Activated naive CD8-positive, alpha-beta T cell treated with anti-CD3 and anti-CD28 coated beads, Interleukin-2, amount 50 U/mL, for 16 hours (primary cell): ENCODE results near the gene TRDMT1.
A peak's percentile ranks its signal among the peaks of the same experiment; 100 is the strongest.

Experiments
- DNase-seq: peaks from one replicate; pipeline ENCODE4 v3.0.0-alpha.2; 2020; ENCODE audit warnings: low read depth, low spot score

Gene TRDMT1

DNA sequence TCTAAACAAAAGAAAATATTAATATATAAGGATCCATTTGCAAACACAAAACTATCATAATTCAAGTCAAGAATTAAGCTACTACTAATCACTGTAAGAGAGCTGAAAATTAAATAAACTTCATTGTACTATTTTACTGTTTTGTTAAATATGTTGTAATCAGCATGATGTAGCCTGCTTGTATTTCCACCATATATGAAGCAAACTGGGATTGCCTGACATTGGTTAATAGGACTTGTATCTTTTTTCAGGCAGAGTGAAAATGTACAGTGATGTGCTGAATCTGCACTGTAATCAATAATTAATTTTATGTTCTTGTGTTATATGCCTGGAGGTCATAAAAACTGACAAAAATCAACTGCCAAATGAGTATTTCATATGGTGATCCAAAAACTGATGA lies 25.4 kb downstream of the TRDMT1 start:
- DNase-seq = no peak

DNA sequence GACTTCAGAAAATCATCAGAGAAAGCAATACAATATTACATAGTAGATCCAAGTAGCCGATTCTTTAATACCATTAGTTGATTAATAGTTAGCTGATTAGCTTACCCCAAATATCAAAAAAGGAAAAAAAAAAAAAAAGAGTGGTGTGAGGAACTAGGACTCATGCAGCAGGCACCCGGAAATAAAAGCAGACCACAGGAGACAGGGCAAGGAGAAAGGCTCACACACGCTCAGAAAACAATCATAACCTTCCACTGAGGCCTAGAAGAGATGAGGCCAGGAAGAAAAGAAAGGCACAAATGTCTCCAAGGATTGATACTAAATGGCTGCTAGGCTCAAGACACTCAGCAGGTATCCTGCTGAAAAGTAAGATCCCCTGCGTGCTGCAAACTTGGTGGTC lies 25.9 kb downstream of the TRDMT1 start:
- DNase-seq = no peak

DNA sequence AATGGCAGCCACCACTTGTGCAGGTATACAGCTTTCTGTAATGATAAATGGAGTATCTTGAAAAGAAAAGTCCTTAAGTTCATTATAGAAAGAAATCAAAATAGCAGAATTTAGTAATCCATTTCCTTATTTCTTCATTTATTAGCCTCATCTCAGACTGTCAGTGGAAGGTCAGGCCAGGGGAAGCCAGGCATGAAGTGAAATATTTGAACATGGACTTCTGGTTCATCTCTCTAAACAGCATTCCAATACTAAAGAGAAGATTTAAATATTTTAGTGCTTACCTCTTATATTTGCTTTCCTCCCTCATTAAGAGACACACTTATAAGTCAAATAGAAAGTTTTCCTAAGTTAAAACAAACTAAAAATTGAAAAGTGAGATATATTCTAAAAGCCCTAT lies 26.8 kb downstream of the TRDMT1 start:
- DNase-seq = no peak

DNA sequence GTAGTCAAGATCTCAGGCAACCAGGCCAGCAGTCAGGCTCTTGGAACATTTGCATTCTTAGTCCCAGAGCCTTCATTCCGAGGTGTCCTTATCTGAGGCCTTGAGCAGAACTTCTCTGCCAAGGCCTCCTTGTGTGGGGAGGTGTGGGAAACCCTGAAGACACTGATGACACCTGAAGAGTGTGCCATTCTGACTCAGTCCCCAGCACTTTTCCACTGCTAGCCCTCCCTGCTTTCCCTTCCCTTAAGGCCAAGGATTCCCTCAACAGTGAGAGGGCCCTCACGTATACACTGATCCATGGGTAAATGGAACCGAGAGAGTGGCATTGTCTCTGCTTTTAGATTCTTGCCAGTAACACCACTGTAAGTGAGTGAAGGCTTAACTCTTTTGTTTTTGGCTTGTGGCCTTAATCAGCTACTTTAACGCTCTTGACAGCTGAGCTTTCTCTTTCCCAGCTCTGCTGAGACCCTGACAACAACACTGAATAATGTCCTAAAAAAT lies 30.3 kb downstream of the TRDMT1 start:
- DNase-seq = no peak

DNA sequence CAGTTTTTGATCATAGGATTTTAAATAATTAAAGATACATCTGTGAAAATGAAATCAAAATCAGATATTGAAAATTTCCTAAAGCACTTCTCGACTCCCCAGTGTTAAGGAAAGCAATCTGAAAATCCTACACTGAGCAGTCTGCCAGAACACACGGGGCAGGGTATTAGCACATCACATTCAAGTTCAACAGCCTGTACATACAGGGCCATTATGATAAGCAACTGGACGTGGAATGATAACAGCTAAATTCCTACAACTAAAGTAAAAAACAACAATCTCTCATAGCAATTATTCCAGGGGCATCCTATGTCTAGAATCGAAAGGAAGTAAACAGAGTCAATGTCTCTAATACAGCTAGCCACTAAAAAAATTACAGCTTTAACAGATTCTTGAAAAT lies 31.7 kb downstream of the TRDMT1 start:
- no peak for DNase-seq

DNA sequence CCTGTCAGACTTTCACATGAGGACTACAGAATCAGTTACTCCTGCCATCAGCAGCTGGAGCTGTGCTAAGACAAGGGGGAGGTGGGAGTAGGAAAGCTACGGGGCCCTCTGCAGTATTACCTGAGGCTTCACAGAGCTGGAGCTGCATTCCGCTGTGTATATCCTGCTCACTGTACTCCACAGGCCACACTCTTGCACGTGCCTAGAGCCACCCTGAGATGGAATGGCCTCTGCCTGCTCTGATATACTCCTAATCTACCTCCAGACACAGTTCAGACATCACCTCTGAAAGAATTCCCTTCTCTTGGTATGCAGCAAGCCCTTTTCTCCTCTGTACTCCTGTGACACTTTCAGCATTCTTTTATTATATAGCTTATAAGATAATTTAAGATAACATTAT lies 34.8 kb downstream of the TRDMT1 start:
- DNase-seq = no peak

DNA sequence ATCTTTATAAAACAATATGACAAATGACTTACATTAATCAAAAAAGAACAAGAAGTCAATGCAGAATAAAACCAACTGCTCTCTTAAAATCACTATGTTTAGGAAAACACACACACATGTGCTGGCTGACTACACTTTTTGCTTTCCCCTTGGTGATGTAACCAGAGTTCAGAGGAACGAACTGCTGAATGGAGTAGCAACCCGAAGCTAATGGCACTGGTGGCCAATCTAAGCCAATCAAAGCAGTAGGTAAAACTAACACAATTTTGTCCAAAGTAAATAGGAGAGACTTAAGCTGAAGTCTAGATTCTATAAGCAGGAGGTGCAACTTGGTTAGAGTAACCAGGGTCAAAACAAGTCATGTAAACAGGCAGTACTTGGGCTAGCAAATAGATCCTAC lies 38.6 kb downstream of the TRDMT1 start:
- no peak for DNase-seq

DNA sequence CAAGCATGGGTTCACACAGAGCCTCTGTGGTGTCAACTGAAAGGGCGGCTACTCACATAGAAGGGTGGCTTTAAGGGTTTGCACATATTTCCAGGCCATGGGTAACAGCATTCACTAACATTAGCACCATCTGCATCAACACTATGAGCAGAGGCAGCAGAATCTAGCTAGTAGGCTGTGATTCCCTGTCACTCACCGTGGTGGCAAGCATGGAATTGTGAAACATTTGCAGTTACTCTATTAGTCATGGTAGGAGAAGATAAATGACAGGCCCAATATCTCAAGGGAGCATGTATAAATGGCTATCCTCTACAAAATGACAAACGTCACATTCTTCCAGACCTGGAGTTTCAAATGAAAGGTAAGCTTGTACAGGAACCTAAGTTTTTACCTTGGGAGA lies 39.7 kb downstream of the TRDMT1 start:
- no peak for DNase-seq

DNA sequence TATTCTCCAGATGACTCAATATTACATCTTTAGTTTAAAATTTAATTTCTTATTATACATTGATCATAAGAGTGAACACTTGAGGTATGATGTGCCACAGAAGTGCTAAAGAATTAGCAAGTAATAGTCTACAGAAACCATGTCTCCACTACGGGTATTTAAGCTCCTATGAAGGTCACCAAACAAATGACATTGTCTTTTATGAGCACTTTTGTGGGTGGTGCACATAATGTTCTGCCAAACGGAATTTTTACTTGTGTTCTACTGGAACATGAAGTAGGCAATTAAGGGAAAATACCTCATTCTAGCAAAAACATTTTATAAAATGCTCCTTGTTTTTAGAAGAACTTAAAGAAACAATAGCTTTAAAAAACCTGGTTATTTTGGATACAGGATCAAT lies 44.4 kb downstream of the TRDMT1 start:
- no peak for DNase-seq

DNA sequence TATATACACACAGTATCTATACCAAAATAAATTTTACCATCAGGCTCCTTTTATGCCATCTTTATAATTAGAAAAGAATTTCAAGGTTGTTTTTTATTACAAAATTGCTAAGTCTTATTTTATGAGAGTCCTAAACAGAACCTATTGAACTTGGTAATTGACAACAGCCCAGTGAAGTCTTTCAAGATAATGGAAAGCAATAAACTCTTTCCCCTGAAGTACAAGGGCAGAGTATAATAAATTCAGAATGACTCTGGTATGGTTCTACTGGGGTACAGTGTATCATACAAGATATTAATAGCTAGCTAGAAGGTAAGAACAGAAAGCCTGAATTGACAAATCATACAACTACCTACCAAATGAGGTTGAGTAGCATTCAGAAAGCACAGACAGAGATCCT lies 45.6 kb downstream of the TRDMT1 start:
- DNase-seq = no peak

DNA sequence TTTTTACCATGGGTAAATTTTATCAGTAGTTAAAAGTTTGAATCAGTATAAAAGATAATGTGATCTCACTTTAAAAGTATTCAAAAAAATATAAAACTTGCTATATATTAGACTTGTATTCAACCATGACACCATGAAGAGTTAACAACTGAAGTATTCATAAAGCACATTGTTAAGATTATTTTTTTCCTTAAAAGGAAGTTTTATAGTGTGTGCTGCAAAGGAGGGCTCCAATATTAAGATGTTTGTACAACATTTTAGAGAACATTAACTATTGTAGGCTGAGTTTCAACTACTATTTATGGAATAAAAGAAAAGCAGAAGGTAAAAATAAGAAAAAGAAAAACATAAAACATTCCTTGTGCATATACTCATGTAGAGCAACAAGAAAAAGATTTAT lies 47.4 kb downstream of the TRDMT1 start:
- DNase-seq = no peak

DNA sequence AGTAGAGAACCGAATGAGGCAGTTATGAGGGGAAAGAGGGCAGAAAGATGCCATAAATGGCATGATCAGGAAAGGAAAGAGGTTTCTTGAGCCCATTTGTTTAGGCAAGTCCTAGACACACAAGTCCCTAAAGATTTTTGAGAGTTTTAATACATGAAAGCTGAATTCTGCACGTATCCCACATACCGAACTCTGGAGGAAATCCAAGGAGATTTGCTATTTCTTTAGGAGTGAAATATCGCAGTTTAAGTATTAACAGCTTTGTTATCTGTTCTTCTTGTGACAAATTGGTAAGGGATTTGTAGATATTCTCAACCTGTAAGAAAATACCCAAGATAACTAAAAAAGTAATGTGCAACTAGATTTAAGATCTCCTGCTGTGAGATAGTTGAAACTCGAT lies 48.2 kb downstream of the TRDMT1 start:
- DNase-seq = no peak

DNA sequence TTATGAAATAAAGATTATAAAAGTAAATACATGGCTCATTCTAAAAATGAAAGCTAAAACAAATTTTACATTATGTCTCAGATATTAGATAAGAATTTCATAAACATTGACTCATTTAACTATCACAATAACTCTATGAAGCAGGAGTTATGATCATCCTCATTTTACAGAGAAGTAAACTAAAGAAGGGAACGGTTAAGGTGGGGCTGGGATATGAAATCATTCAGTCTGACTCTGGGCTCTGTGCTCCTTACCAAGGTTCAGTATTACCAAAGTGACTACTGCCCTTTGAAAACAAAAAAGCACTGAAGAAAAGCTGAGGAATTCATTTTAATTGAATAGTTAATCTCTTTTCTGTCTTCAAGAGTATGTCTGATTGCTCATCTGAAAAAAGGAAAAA lies 49.8 kb downstream of the TRDMT1 start:
- DNase-seq = no peak

DNA sequence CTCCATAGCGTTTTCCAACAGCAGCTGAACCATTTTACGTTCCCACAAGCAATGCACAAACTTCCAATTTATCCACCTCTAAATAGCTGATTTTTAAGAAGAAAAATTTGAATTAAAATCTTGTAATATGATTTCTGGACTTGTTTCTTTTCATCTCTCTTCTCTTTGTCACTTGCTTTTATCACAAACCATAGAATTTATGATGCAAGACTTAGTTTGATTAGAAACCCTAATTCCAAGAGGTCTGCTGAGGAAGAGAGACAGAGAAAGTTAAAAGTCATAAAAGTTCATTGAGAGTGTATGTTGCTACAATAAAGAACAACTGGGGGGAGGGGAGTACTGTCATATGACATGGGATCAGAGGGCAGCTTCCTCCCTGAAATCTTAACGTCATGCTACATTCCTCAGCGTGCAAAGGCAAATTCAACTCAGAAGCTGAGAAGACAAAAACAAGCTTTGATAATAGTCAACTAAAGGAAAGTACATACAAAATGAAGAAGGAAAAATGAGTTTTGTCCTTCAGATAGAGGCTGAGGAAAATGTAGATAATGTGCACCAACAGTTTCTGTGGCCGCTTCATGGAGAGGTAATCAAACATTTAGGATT lies 53.5 kb downstream of the TRDMT1 start:
- no peak for DNase-seq

DNA sequence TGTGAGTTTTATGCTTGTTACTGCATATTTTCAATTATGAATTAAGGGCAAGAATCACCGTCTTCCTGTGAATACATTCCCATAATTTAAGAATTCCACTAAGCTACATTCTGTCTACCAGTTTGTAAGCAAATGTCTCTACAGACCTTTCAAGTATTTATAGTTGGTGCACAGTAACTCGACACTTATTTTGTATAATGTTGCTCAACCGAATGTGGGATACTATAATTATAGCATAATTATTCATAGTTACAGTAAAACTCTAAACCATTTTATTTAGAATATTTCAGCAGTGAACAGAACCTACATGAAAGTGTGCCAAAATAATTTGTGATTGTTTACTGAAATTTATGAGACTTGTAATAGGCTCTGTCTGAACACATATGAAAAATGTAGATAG lies 54.6 kb downstream of the TRDMT1 start:
- no peak for DNase-seq

DNA sequence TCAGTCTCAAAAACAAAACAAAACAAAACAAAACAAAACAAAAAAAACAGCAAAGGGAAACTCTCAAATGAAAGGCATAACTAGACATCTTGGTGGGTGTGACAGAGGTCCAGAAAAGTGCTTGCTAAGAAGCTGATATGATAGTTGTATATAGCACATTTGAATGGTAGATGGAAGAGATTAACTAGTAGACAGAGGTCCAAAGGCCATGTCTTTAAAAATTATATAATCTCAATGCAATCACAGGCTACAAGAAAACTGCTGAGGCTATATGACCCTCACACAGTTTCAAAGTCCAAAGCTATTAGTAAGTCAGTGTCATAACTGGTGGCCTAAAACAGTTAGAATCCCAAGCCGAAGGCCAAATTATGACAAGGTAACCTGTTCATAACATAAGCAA lies 56.2 kb downstream of the TRDMT1 start:
- no peak for DNase-seq

DNA sequence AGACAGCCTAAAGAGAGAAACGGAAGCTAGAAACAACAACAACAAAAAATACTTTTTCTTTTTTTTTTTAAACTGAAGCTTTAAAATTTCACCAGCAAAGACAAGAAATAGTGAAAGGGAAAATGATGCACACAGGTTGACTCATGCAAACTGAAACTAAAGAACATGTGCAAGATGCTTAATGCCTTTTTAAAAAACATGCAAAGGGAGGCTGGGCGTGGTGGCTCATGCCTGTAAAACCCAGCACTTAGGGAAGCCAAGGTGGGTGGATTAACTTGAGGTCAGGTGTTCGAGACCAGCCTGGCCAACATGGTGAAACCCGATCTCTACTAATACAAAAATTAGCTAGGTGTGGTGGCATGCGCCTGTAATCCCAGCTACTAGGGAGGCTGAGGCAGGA lies 56.7 kb downstream of the TRDMT1 start:
- DNase-seq = peak; percentile 8

DNA sequence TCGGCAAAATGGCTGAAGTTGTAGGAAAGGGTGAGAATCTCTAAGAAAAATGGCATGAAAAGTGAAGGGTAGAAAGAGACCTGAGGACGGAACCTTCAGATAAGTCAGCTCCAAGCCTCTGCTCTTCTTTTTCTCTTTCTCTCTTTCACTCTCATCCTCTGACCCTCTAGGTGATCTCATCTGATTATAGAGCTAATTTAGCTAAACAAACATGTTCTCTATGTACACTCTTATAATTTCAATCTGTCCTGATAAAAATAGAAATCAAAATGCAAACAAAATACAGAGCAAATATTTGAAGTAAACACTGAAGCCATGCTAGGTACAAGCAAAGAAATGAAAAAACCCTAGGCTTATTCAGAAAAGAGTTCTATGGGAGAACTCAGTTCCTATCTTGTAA lies 57.4 kb downstream of the TRDMT1 start:
- no peak for DNase-seq

DNA sequence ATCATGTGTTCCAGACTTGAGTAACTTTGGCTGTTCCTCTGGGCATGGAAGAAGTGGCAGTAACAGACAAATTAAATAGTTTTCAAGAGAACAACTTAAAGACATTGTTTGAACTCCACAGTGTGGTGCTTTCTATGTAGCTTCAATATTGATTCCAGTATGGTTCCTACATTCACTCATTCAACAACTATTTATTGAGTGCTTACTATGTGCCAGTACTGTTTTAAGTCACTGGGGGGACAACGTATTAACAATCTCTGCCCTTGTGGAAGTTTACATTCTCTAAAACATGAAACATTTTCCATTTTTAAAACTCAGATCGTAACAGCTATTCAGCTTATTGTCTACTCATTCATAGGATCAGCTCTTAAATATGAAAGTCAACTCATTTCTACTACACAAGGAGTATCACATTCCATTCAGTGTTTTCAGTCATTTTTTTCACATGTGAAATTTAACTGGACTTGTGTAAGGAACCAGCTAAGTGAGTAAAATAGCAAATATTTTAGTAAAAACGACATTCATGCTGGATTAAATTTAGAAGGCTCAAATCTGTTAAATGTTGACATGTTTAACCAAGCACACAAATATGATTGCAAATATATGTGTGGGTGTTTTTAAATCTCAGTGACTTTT lies 58.3 kb downstream of the TRDMT1 start:
- no peak for DNase-seq

DNA sequence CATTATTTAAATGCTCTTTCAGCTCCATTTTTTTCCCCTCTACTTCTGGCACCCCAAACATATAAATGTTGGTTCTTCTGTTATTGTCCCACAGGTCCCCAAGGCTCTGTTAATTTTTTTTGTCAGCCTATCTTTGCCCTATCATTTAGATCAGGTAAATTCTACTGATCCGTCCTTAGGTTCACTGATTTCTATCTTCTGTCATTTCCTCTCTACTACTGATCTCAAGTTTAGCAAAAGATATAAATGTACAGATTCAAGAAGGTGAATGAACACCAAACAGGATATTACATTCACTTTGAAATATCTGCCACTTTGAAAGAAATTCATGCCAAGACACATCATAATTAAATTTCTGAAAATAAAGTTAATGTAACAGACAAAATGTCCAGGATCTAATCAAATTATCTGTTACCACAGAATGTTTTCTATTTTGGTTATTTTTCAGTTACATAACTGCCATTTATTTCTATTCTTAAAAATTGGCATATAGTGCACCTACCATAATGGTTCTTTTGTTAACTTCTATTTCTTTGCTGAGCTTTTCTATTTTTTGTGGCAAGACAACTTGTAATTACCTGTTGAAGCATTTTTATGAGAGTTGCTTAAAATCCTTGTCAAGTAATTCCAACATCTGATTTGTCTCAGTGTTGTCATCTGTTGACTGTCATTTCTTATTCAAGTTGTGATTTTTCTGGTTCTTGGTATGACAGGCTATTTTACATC lies 59.8 kb downstream of the TRDMT1 start:
- DNase-seq = no peak

DNA sequence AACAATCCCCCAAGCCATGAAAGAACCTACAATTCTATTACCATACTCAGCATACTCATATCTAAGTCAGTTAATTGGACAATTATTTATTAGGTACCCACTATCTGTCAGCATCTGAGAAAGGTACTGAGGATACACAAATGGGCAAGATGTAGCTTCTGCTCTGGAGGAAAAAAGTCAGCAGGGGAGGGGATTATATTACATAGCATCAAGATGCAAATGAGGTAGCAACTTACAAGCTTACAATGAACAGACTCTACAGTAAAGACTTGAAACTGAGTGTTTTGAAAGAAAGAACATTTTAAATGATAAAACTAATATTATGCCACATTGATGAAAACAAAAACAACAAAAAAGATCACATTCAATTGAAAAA lies 61.1 kb downstream of the TRDMT1 start:
- DNase-seq = no peak

DNA sequence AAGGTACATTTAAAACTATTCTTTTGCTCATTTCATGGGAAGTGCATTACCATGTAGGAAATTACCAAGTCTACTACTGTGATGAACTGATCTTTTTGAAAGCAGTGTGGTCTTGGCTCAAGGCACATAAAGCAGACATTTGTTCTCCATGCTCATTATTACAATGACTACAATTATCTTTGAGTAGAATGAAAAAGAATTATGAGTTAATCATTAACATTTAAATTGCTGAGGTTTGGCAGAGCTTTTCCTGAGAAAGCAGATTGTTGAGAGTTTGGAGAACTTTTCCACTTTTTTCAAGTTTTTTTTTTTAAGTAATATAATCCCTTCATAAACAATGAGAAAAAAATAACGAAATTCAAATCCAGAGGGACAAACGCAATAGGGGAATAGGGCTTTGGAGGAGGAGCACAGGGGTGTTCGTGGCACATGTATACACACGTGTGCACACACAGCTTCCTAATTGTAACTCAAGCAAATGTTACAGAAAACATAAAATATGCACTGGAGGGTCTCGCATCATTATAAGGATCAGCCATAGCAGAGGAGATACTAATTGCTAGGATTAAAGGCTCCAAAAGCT lies 62.9 kb downstream of the TRDMT1 start:
- no peak for DNase-seq

DNA sequence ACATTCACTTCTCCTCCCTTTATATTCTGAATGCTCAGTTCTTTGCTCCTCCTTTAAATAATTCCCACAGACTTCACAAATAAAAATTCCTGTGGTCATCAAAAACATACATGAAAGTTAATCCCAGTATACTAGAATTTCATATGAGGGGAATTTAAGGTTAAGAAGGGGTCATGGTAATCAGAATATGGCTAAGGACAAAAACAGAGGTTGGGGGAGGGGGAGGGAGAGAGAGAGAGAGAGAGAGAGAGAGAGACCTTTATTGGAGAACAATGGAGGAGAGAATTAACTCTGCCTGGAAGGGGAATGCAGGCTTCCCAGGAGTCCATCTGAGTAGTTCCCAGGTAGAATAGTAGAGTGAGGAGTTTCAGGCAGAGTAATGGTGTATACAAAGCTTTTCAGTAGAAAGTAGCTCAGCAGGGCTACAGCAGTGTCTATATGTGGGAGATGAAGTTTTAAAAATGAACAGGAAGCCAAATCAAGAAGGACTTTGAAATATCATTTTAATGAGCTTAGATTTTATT lies 66.7 kb downstream of the TRDMT1 start:
- DNase-seq = no peak
